ENCODE results near the gene PNPLA1. TPM values are rescaled to one million over a fixed set of nuclear protein-coding genes. Genes with fewer than 3 reads are reported as not detected.

The PNPLA1 gene
- total RNA-seq, 2 donors from 2014 or later = not detected

DNA sequence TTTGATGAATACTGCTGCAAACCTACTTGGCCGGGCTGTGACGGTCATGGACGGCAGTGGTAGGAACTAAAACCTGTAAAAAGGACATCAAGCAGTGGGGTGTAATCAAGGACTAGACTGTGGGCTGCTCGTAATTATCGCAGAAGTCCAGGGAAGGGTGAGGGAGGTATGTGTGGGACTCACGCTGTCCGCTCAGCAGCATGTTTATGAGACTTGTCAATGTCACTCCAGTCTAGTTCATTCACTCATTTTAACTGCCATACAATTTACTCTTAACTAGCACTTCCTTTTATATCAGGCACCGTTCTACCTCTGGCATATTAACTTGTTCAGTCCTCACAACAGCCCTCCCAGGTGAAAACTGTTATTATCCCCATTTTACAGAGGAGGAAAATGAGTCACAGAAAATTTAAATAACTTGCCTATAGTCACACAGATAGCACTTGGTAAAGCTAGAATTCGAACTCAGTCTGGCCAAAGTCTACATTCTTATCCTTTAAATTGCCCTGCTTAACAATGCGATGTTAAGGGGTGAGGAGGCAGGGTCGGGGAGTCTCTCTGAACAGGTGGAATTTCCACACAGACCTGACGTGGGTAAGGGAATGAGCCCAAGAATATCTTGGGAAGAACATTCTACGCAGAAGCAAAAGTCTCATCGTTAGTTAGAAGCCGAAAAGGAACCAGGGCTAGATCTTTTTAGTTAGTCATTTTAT, 4.1 kb downstream of the PNPLA1 start:
- peaks cover 0 to 5% of the 10 kb centered on the region in 2 donors for H3K27me3 ChIP-seq
- H3K4me3 ChIP-seq = no peak overlapping the region
- H3K9me3 ChIP-seq = no peaks in the 10 kb centered on the region
- no peak for TF ChIP-seq POLR2A (IDR thresholded peaks at IDR 0.05)
- TF ChIP-seq, protein P1, sequence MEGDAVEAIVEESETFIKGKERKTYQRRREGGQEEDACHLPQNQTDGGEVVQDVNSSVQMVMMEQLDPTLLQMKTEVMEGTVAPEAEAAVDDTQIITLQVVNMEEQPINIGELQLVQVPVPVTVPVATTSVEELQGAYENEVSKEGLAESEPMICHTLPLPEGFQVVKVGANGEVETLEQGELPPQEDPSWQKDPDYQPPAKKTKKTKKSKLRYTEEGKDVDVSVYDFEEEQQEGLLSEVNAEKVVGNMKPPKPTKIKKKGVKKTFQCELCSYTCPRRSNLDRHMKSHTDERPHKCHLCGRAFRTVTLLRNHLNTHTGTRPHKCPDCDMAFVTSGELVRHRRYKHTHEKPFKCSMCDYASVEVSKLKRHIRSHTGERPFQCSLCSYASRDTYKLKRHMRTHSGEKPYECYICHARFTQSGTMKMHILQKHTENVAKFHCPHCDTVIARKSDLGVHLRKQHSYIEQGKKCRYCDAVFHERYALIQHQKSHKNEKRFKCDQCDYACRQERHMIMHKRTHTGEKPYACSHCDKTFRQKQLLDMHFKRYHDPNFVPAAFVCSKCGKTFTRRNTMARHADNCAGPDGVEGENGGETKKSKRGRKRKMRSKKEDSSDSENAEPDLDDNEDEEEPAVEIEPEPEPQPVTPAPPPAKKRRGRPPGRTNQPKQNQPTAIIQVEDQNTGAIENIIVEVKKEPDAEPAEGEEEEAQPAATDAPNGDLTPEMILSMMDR (IDR thresholded peaks at IDR 0.05) = no peak
- WGBS, 2 donors = 72 to 76% methylated on average over 15 of the region's 15 CpGs
- H3K27ac ChIP-seq = no peak overlapping the region
- ATAC-seq (no peak), DNase-seq (no peak)
- intact Hi-C loops (cut with DNase I) = no loop called here
- no peaks in the 10 kb centered on the region for H3K4me1 ChIP-seq
- H3K36me3 ChIP-seq (replicated peaks in 1 of 2; ENCODE audit: insufficient read depth in 1 of 2, low read depth in 2 of 2) = no peaks in the 10 kb centered on the region

DNA sequence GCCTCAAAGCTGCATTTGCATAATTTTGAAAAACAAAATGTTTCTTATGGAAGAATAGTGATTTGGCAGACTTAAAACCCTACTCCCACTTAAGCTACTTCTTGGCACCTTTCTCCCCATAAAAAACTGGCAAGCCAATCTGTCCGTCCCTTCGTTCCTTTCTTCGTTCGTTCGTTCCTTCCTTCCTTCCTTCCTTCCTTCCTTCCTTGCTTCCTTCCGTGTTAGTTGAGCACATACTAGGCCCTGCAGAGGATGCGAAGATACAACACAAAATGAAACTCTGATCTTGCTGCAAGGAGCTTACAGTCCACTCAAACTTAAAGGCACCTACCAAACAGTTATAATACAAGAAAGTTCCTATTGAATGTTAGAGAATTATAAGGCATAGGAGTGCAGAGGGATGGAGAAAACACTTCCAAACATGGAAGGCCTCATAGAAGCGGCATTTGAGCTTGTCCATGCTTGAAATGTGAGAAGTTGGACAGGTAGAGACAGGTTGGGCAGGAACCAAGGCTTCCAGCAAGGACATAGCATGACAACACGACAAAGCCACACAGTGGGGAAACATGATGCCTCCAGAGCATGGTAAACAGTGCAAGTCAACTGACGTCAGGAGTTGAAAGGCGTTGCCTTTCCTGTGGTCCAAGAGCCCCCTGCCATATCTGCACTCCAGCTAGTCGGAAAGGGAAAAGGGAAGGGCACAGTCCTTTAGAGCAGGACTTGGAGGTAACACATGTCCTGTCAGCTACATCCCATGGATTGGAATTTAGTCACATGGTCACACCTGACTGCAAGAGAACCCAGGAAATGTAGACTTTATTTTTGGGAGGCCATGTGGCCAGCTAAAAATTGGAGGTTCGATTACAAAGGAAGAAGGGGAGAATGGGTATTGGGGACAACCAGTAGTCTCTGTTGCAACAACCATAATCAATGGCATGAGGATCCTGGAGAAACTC, 7.0 kb downstream of the PNPLA1 start:
- 67 to 85% methylated on average over 13 of the region's 13 CpGs for WGBS, 2 donors
- Histone ChIP-seq H3K27me3 (no peaks in the 10 kb centered on the region), H3K27ac (no peak overlapping the region), H3K4me1 (no peaks in the 10 kb centered on the region), H3K36me3 (replicated peaks in 1 of 2; ENCODE audit: insufficient read depth in 1 of 2, low read depth in 2 of 2) (no peaks in the 10 kb centered on the region), H3K9me3 (no peaks in the 10 kb centered on the region), H3K4me3 (no peak overlapping the region)
- intact Hi-C loops (cut with DNase I) = no loop called here
- DNase-seq (no peak), ATAC-seq (no peak)
- TF ChIP-seq, protein P1 (IDR thresholded peaks at IDR 0.05) = no peak
- no peak for TF ChIP-seq POLR2A (IDR thresholded peaks at IDR 0.05)

DNA sequence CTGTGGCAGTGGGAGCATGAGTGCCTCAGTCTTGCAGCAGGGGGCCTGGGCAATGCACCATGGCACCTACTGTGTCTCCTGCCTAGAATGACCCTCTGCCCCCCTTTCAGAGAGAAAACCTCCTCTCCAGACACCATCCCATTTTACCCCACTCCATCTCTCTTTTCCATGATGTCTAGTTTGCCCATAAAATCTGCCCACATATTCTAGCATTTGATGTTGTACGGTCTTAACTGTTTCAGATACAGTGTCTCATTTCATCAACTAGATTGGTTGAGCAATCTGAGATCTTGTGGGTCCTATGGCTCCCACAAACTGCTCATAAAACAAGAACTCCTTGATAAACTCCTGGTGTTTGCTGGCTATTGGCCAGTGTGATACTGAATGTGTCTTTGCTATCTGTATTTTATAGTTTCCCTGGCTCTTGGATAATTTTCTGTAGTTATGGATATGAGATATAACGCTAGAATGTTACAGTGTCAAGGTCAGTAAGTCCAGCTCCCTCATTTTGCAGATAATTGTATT, 8.1 kb downstream of the PNPLA1 start:
- intact Hi-C loops (cut with DNase I) = no loop called here
- H3K9me3 ChIP-seq = no peaks in the 10 kb centered on the region
- ATAC-seq (no peak), DNase-seq (no peak)
- H3K4me3 ChIP-seq = no peak overlapping the region
- 41 to 66% methylated on average over 2 of the region's 2 CpGs for WGBS, 2 donors
- no peaks in the 10 kb centered on the region for H3K4me1 ChIP-seq
- H3K36me3 ChIP-seq (replicated peaks in 1 of 2; ENCODE audit: insufficient read depth in 1 of 2, low read depth in 2 of 2) = no peaks in the 10 kb centered on the region
- H3K27me3 ChIP-seq = no peaks in the 10 kb centered on the region
- no peak overlapping the region for H3K27ac ChIP-seq
- TF ChIP-seq, protein P1 (IDR thresholded peaks at IDR 0.05) = no peak
- no peak for TF ChIP-seq POLR2A (IDR thresholded peaks at IDR 0.05)

DNA sequence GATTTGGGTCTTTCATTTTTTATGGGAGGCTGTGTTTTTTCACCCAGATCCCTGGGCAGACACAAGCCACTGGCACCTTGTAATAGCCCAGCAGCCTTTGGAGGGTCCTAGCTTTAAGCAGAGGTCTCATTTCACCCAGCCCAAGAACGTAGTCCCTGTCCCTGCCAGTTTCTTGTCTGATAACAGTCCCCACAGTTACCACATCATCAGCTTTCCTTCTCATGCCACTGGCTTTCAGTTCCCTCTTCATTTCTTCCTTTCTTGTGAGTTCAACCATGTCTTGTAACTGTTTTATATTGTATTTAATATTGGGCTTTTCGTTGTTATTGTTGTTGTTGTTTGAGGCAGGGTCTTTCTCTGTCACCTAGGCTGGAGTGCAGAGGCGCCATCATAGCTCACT, 10.6 kb downstream of the PNPLA1 start:
- intact Hi-C loops (cut with DNase I) = no loop called here
- H3K4me3 ChIP-seq = no peak overlapping the region
- no peak overlapping the region for H3K27ac ChIP-seq
- TF ChIP-seq, protein P1 (IDR thresholded peaks at IDR 0.05) = no peak
- TF ChIP-seq POLR2A (IDR thresholded peaks at IDR 0.05) = no peak
- no peaks in the 10 kb centered on the region for H3K4me1 ChIP-seq
- no peaks in the 10 kb centered on the region for H3K36me3 ChIP-seq (replicated peaks in 1 of 2; ENCODE audit: insufficient read depth in 1 of 2, low read depth in 2 of 2)
- 52 to 63% methylated on average over 3 of the region's 3 CpGs for WGBS, 2 donors
- no peaks in the 10 kb centered on the region for H3K9me3 ChIP-seq
- H3K27me3 ChIP-seq = peaks cover 0 to 8% of the 10 kb centered on the region in 2 donors
- DNase-seq = no peak
- ATAC-seq = no peak

Data from body of pancreas (tissue), 4 donors.